Sigmoid colon (tissue), 7 donors: ENCODE measurements around the gene TMOD2. TPM values are rescaled to one million over a fixed set of nuclear protein-coding genes. Genes with fewer than 3 reads are reported as not detected.

Source experiments
- DNase-seq: peaks from one replicate; pipeline ENCODE4 v3.0.0-alpha.2; 2019
- H3K27ac ChIP-seq, 4 donors: fragments of 200-600 bp; sonication (generic); one replicate each; pipeline ENCODE4 v1.5.1; 2016 to 2019; ENCODE audit warnings: mild to moderate bottlenecking in 1 of 4
- H3K27me3 ChIP-seq, 3 donors: fragments of 200-600 bp; sonication (generic); one replicate each; pipeline ENCODE4 v1.5.1; 2019; ENCODE audit warnings: mild to moderate bottlenecking in 1 of 3
- H3K36me3 ChIP-seq, 4 donors: fragments of 200-600 bp; sonication (generic); one replicate each; pipeline ENCODE4 v1.5.1; 2016 to 2019
- H3K4me1 ChIP-seq, 4 donors: fragments of 200-600 bp; sonication (generic); one replicate each; pipeline ENCODE4 v1.5.1; 2017 to 2019
- H3K4me3 ChIP-seq, 4 donors: fragments of 200-600 bp; sonication (generic); one replicate each; pipeline ENCODE4 v1.5.1; 2017 to 2019; ENCODE audit warnings: mild to moderate bottlenecking in 2 of 4, moderate library complexity in 1 of 4
- H3K9me3 ChIP-seq, 4 donors: fragments of 200-600 bp in 3 of 4; sonication (generic) in 3 of 4; one replicate each; pipeline versions ENCODE4 v1.5.1 to v1.6.1; 2013 to 2019
- EP300 ChIP-seq, 4 donors: sonication (generic); formaldehyde crosslinking; IDR thresholded peaks; one replicate each; pipeline ENCODE4 v1.6.1; 2017; ENCODE audit warnings: antibody characterized with exemption in 4 of 4
- POLR2A ChIP-seq, 2 donors: fragments of 450-650 bp; IDR thresholded peaks; one replicate each; pipeline ENCODE4 v1.6.1; 2016; ENCODE audit warnings: antibody characterized with exemption in 2 of 2, mild to moderate bottlenecking in 2 of 2, moderate library complexity in 2 of 2
- POLR2AphosphoS5 ChIP-seq, 4 donors: sonication (generic); formaldehyde crosslinking; IDR thresholded peaks; one replicate each; pipeline ENCODE4 v1.6.1; 2017; ENCODE audit warnings: antibody characterized with exemption in 4 of 4
- WGBS, 2 donors: extraction: QIAGEN DNeasy Blood & Tissue Kit; methylation state at CpG; one replicate each; pipeline ENCODE4 v1.1.7; 2013; 5-methylcytosine and 5-hydroxymethylcytosine counted together
- intact Hi-C: fragments of 100-400 bp; cut with DNase I; formaldehyde crosslinking; loops from one replicate; pipeline ENCODE4 v1.15.1; 2023
- polyA plus RNA-seq, 3 donors: library from polyadenylated mRNA; stranded (reverse); fragments of 200-250 nt; gene quantifications; one replicate each; pipeline ENCODE4 v1.2.3, GENCODE V29; 2013
- total RNA-seq, 4 donors: library from RNA; depleted of rRNA; stranded (reverse); fragments of >200 nt; gene quantifications; one replicate each; pipeline ENCODE4 v1.1.0, GENCODE V29; 2016
- TF ChIP-seq, protein P1 (sequence below), 4 experiments: fragments of 450-650 bp in 3 of 4; fragments of 200-600 bp in 1 of 4; IDR thresholded peaks; one replicate each; pipeline ENCODE4 v1.5.1; 2016 to 2019; ENCODE audit warnings: antibody characterized with exemption in 4 of 4, mild to moderate bottlenecking in 3 of 4, moderate library complexity in 2 of 4
- donor health status: healthy with polysubstance abuse.
- donor health status: Bipolar disorder and iron deficiency.
- donor health status: healthy.

TMOD2 gene
- total and polyA plus RNA-seq, 7 donors = 1.4 to 32.5 (median 18.1) TPM

- Histone ChIP-seq H3K4me3 (peak overlapping the region; percentile 60 to 96 (median 81)), H3K36me3 (no peaks in the 10 kb centered on the region), H3K9me3 (no peaks in the 10 kb centered on the region), H3K27ac (peak overlapping the region; percentile 76 to 85 (median 84)), H3K27me3 (no peaks in the 10 kb centered on the region), H3K4me1 (peaks cover 0 to 32% (median 15%) of the 10 kb centered on the region in 4 donors)
- DNase-seq = peak; percentile 71
- TF ChIP-seq EP300 (IDR thresholded peaks at IDR 0.05) = no peak
- intact Hi-C loops = loop anchor here (2.0 kb wide), 1 partner anchor 15 kb away; the partner anchor contains the start of gene LYSMD2
- 2 to 4% methylated on average over 71 of the region's 71 CpGs for WGBS, 2 donors
These were observed 593 bp downstream of the TMOD2 start for GRCh38 chr15:51751697-51752683.

- intact Hi-C loops = no loop called here
- peak overlapping the region; percentile 60 to 96 (median 81) for H3K4me3 ChIP-seq
- DNase-seq = no peak
- H3K9me3 ChIP-seq = no peaks in the 10 kb centered on the region
- 75 to 93% methylated on average over 5 of the region's 5 CpGs for WGBS, 2 donors
- no peak for TF ChIP-seq EP300 (IDR thresholded peaks at IDR 0.05)
- TF ChIP-seq POLR2AphosphoS5 (IDR thresholded peaks at IDR 0.05) = no peak
- no peak for TF ChIP-seq POLR2A (IDR thresholded peaks at IDR 0.05)
- TF ChIP-seq, protein P1, sequence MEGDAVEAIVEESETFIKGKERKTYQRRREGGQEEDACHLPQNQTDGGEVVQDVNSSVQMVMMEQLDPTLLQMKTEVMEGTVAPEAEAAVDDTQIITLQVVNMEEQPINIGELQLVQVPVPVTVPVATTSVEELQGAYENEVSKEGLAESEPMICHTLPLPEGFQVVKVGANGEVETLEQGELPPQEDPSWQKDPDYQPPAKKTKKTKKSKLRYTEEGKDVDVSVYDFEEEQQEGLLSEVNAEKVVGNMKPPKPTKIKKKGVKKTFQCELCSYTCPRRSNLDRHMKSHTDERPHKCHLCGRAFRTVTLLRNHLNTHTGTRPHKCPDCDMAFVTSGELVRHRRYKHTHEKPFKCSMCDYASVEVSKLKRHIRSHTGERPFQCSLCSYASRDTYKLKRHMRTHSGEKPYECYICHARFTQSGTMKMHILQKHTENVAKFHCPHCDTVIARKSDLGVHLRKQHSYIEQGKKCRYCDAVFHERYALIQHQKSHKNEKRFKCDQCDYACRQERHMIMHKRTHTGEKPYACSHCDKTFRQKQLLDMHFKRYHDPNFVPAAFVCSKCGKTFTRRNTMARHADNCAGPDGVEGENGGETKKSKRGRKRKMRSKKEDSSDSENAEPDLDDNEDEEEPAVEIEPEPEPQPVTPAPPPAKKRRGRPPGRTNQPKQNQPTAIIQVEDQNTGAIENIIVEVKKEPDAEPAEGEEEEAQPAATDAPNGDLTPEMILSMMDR (IDR thresholded peaks at IDR 0.05) = no peak
- peaks cover 0 to 33% (median 18%) of the 10 kb centered on the region in 4 donors for H3K4me1 ChIP-seq
- H3K27me3 ChIP-seq = no peaks in the 10 kb centered on the region
- H3K36me3 ChIP-seq = no peaks in the 10 kb centered on the region
- peak overlapping the region; percentile 76 to 85 (median 84) for H3K27ac ChIP-seq
These were observed 1.5 kb downstream of the TMOD2 start for GRCh38 chr15:51752888-51753287.

DNA sequence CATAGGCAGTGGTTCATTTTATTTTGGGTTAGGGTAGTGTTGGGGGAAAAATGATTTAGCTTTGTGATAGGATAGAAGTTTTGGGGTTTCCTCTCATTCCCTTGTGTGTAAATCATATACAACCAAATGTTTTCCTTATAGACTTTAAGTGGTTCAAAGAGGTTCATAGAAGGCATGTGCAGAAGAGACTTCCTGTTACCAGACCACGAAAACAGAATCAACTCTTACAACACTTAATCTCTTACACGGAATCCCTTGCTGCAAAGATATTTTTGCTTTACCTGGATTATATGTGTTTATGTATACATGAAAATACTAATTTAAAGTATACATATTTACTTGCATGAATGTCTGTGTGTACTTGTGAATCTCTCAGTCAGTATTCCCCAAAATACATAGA is 2.9 kb downstream of the TMOD2 start:
- Histone ChIP-seq H3K4me3 (no peak overlapping the region), H3K9me3 (no peaks in the 10 kb centered on the region), H3K27me3 (no peaks in the 10 kb centered on the region), H3K27ac (no peak overlapping the region), H3K36me3 (no peaks in the 10 kb centered on the region), H3K4me1 (peaks cover 0 to 47% (median 31%) of the 10 kb centered on the region in 4 donors)
- intact Hi-C loops = no loop called here
- TF ChIP-seq POLR2A (IDR thresholded peaks at IDR 0.05) = no peak
- no peak for TF ChIP-seq EP300 (IDR thresholded peaks at IDR 0.05)
- TF ChIP-seq POLR2AphosphoS5 (IDR thresholded peaks at IDR 0.05) = no peak
- TF ChIP-seq, protein P1 (IDR thresholded peaks at IDR 0.05) = no peak
- no peak for DNase-seq
- 55 to 87% methylated on average over 2 of the region's 2 CpGs for WGBS, 2 donors

GRCh38 chr15:51755790-51756189 is 4.4 kb downstream of the TMOD2 start:
- no peak overlapping the region for H3K27ac ChIP-seq
- intact Hi-C loops = no loop called here
- no peaks in the 10 kb centered on the region for H3K27me3 ChIP-seq
- WGBS, 2 donors = 58 to 89% methylated on average over 4 of the region's 4 CpGs
- H3K4me1 ChIP-seq = peaks cover 0 to 52% (median 37%) of the 10 kb centered on the region in 4 donors
- H3K9me3 ChIP-seq = no peaks in the 10 kb centered on the region
- no peak for DNase-seq
- no peaks in the 10 kb centered on the region for H3K36me3 ChIP-seq
- no peak overlapping the region for H3K4me3 ChIP-seq
- no peak for TF ChIP-seq POLR2A (IDR thresholded peaks at IDR 0.05)
- TF ChIP-seq, protein P1 (IDR thresholded peaks at IDR 0.05) = no peak
- TF ChIP-seq EP300 (IDR thresholded peaks at IDR 0.05) = no peak
- no peak for TF ChIP-seq POLR2AphosphoS5 (IDR thresholded peaks at IDR 0.05)

DNA sequence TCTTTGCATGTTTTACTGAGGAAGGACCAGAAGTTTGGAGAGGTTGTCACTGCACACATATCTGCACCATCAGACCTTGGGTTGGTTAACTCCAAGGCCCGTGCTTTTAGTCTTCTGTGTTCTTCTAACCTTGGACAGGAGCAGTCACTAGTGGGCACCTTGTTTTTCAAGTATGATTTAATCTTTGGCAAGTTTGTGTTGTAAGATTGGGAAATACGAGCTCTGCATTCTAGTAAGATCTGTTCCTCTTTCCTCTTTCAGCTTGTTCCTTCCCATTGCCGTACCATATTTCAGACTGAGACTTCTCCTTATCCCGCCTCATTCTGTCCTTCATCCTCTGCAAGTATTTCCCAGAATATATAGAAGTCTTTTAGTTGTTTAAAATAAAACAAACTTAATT is 5.1 kb downstream of the TMOD2 start:
- WGBS, 2 donors = 78 to 87% methylated on average over 4 of the region's 4 CpGs

More for the DNA sequence above, 5.1 kb downstream of the TMOD2 start:
- Histone ChIP-seq H3K27ac (peak overlapping the region in 1 of 4 donors; percentile 14), H3K36me3 (no peaks in the 10 kb centered on the region), H3K4me3 (no peak overlapping the region), H3K27me3 (no peaks in the 10 kb centered on the region), H3K4me1 (peaks cover 0 to 48% (median 35%) of the 10 kb centered on the region in 4 donors), H3K9me3 (no peaks in the 10 kb centered on the region)
- intact Hi-C loops = no loop called here
- TF ChIP-seq POLR2AphosphoS5 (IDR thresholded peaks at IDR 0.05) (no peak), EP300 (IDR thresholded peaks at IDR 0.05) (no peak), POLR2A (IDR thresholded peaks at IDR 0.05) (no peak)
- TF ChIP-seq, protein P1 (IDR thresholded peaks at IDR 0.05) = no peak
- DNase-seq = no peak
